Brain microvascular endothelial cell (primary cell): ENCODE results near the gene FOXA1.

Source experiments
- DNase-seq: peaks from one replicate; pipeline ENCODE4 v3.0.0-alpha.2; 2020
- H3K27ac ChIP-seq: fragments of 250-450 bp; sonication (Bioruptor Pico); 2 replicates; pipeline ENCODE4 v1.5.1; 2020; ENCODE audit warnings: mild to moderate bottlenecking, moderate library complexity
- H3K27me3 ChIP-seq: fragments of 250-450 bp; sonication (Bioruptor Pico); replicated peaks from 2 replicates; pipeline ENCODE4 v1.5.1; 2020; ENCODE audit warnings: mild to moderate bottlenecking
- H3K36me3 ChIP-seq: fragments of 250-450 bp; sonication (Bioruptor Pico); replicated peaks from 2 replicates; pipeline ENCODE4 v1.5.1; 2020; ENCODE audit warnings: mild to moderate bottlenecking
- H3K4me3 ChIP-seq: 2 replicates; pipeline ENCODE4 v1.5.1; 2011; ENCODE audit warnings: low read depth, mild to moderate bottlenecking, control low read depth, low read length, moderate library complexity
- CTCF ChIP-seq: IDR thresholded peaks from 2 replicates; pipeline ENCODE4 v1.5.1; 2011; ENCODE audit warnings: low read depth, mild to moderate bottlenecking, moderate library complexity, low read length, control low read depth, inconsistent platforms; ENCODE audit errors: missing control alignments
- in situ Hi-C: cut with HindIII; loops from 2 replicates; pipeline ENCODE4 v1.10.0; 2017; ENCODE audit warnings: low sequenced_read_pairs, low pct_ligation_motif_present

FOXA1 gene

GRCh38 chr14:37620856-37621255 is 25.8 kb upstream of the FOXA1 start:
- no peak overlapping the region for H3K4me3 ChIP-seq
- H3K27me3 ChIP-seq, result no peaks in the 10 kb centered on the region
- no peaks in the 10 kb centered on the region for H3K36me3 ChIP-seq
- no peak overlapping the region for H3K27ac ChIP-seq
- in situ Hi-C loops, result no loop called here
- DNase-seq, result no peak
- no peak for TF ChIP-seq CTCF

- DNase-seq, result no peak
- Histone ChIP-seq H3K4me3 (no peak overlapping the region), H3K27me3 (no peaks in the 10 kb centered on the region), H3K36me3 (no peaks in the 10 kb centered on the region), H3K27ac (no peak overlapping the region)
- in situ Hi-C loops, result no loop called here
- no peak for TF ChIP-seq CTCF
Observed at GRCh38 chr14:37618498-37619028, 23.5 kb upstream of the FOXA1 start.

GRCh38 chr14:37617864-37618365 is 22.9 kb upstream of the FOXA1 start:
- H3K4me3 ChIP-seq, result no peak overlapping the region
- H3K36me3 ChIP-seq, result no peaks in the 10 kb centered on the region
- TF ChIP-seq CTCF, result no peak
- H3K27ac ChIP-seq, result no peak overlapping the region
- H3K27me3 ChIP-seq, result no peaks in the 10 kb centered on the region
- DNase-seq, result no peak
- in situ Hi-C loops, result no loop called here

- in situ Hi-C loops, result no loop called here
- no peaks in the 10 kb centered on the region for H3K36me3 ChIP-seq
- no peak for DNase-seq
- H3K4me3 ChIP-seq, result no peak overlapping the region
- H3K27me3 ChIP-seq, result peaks cover 1% of the 10 kb centered on the region
- H3K27ac ChIP-seq, result no peak overlapping the region
- TF ChIP-seq CTCF, result no peak
Observed at GRCh38 chr14:37616853-37617252, 21.8 kb upstream of the FOXA1 start.

- no peak for DNase-seq
- H3K27me3 ChIP-seq, result peaks cover 12% of the 10 kb centered on the region
- H3K36me3 ChIP-seq, result no peaks in the 10 kb centered on the region
- H3K27ac ChIP-seq, result no peak overlapping the region
- no peak overlapping the region for H3K4me3 ChIP-seq
- TF ChIP-seq CTCF, result no peak
- in situ Hi-C loops, result no loop called here
Observed at GRCh38 chr14:37615582-37616289, 20.7 kb upstream of the FOXA1 start.
